Pons (tissue), 1 donor: ENCODE measurements around the gene NOX3.

Experiments
- DNase-seq: peaks from one replicate; pipeline ENCODE4 v3.0.0-alpha.2; 2016; ENCODE audit warnings: low spot score

NOX3 gene

DNA sequence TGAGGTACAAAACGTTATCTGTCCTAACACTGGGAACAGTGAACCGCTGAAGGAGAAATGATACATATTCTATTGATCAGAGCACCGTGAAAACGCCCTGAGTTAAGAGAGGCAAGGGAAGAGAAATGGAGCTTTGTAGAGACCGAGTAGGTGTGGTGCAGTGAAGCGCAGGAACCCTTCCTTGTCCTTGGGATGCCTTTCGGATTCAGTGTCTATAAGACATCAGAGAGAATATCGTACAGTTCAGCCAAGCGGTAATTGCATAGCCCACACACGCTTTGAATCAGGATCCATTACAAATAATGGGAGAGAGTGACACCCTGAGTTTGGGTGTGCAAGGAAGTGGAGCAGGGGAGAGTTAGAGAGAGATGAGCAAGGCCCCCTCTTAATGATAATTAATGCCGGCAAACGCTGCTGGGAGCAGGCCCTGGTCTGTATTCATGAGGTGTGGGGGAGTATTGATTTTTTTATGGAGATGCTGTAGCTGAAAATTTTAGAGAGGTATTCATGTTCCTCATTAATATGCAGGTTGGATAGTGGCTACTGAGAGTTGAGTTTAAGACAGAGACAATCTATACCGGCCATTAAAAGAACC, 20.7 kb downstream of the NOX3 start:
- no peak for DNase-seq

DNA sequence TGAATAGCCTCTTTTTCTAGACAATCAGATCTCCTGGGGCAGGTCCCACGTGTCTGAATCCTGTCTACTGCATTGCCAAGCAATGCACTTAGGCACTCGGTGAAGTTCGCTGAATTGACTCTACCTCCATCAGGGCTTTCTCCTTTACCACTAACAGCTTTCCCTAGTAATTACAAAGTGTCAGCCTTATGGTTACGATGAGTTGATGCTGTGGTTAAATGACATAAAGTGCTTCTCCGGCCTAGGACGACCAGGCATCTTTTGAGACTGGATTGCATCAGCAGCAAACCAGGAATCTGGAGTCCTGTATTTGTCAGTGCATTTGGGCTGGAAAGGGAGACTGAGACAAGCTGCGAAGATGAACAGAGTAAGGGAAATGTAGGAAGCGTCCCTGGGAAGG, 21.5 kb downstream of the NOX3 start:
- no peak for DNase-seq

DNA sequence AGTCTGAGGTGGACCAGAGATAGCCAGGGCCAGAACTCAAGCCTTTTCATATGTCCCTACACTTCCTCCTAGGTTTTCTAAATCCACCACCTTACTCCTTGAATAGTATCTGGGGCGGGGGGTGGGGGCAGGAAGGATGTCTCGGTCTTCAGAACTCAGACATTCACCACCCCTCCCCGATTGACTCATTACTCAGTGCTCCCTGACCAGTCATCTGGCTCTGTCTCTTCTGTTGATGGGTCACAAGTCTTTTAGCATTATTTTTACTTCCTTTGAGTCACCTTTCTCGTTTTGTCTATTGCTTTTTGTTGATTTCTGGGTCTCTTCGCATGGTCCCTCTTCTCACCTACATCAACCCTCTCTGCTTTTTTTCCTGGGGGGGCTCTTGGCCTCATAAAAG, 23.3 kb downstream of the NOX3 start:
- no peak for DNase-seq

DNA sequence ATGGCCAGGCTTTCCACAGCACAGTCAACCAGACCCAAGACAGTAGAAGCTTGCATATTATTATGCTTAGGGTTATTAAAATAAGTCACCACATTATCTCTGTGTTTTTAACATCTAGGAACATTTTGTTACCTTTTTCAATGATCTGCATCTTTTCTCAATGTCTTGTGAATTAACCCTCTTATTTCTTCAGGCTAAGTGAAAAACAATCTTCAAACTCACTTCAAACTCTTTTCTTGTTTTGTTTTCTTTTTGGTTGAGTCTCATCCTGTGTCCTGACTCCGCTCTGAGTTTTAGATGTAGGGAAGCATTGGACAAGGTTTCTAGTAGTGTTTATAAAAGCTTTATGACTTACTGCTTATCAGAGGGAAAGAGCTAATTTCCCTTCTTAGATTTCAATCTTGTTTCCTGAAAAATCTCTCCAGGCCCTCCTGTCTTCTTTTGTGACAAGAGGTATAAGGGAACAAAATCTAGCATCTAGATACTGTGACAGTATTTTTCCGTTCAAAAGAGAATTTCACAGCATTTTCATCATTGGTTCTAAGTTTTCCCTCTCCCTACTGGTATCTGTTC, 26.2 kb downstream of the NOX3 start:
- DNase-seq = no peak

DNA sequence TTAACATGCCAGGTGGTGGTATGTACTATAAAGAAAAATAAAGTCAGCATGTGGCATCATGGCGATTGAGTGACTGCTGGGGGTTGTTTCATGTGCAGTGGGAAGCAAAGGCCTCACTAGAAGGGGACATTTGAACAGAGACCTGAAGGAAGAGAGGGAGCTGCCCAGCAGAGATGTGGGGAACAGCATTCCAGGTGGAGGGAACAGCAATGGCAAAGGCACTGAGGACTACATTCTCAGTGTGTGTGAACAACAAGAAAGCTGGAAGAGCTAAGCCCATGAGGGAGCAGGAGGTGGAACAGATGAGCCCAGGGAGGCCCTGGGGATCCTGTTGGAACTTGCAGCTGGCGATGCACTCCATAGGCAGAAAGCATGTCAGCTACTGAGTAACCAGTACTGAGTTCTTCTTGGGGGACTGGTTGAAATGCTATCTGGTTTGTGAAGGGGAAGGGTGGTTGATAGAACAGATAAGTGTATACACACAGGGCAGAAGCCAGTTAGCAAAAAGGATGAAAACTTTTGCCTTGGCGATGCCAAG, 29.2 kb downstream of the NOX3 start:
- DNase-seq = no peak

DNA sequence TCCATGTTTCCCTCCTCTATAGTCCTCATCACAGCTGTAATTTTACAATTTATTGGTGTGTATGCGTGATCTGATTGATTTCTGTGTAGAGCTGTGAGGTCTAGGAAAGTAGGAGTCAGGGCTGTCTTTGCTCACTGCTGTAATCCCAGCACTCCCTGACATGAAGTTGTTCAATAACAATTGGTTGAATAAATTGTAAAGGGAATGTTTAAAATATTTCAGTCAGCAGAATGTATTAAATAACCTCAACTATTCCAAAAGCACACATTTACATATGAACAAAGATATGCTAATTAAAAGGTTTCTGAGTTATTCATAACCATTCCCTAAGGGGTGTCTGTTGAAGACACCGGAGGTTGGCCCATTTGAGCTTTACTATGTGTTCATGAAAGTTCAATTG, 31.5 kb downstream of the NOX3 start:
- no peak for DNase-seq

DNA sequence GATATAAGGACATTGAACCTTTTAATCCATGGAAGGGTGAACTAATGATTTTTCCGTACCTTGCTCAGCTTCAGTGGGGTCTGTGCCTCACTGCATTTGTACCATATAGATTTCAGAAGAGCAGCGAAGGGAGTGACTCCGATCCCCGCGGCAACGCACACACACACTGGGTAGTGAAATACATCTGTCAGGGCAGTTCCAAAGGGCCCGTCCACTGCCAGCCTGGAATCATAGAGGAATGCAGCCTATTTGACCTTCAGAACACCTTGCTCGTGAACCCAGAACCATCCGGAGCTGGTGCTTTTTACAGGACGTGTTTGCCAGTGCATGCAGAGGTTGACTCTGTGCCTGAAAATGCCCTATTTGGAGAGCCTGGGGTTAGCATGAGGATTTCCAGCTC, 33.0 kb downstream of the NOX3 start:
- no peak for DNase-seq

DNA sequence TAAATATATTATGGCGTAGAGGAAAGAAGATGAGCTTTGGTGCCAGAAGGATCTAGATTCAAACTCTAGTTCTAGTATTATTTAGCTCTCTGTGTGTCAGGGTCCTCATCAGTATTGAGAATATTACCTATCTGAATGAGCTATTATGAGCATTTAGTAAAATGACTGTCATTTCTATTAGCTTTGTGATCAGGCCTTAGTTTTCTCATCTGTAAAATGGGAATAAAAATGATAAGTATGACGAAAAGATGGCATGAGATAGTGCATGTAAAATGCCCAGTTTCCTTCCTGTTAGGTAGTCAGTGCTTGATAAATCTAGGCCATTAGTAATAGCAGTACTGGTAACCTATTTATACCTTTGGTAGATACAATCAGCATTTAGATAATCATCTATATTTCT, 35.1 kb downstream of the NOX3 start:
- no peak for DNase-seq

DNA sequence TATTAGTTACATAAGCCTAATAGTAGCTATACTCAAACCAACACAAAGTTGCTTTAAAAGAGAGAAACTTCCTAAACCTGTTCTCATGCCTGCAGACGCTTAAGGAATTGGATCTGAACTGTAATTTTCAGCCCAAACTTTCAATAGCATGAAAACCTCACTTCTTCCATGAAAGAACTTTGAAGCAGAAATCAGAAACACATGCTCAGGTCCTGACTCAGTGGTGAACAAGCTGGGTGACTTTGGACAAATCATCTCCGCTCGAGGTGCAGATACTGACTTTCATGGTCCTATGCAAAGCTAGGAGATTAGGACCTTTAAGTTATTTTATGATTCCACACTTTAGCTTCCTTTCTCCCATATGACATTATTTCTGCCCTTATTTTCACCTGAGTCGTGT, 36.5 kb downstream of the NOX3 start:
- no peak for DNase-seq

DNA sequence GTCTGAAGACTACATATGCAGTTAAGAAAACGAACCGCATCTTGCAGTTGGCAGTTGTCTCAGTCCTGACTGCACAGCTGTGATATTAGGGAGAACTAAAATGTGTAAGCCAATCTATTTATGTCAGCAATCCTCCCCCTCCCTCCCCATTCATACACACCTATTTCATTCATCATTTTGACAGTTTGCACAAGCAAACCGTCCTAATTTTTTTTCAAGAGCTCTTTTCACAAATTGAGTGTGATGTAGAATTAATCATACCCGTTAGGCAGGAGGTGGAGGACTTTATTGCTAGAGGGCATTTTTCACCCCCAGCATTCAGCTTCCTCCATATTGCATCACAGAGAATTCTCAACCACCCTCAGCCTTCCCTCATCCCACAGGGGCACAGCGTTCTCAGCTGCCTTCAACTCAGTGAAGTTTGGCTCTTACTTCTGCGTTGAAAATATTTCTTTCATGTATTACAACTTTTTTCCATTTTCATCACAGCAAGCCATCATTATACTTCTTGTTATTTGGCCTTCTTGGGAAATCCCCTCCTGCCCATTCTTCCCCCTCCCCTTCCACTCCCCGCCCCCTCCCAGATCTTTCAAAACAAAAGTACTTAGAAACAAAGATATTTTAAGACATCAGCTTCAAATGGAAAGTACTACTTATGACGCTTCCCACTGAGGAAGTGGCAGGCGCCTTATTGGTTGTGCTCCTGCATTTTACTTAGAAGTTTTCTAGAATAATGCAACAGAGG, 37.5 kb downstream of the NOX3 start:
- peak; percentile 26 for DNase-seq

DNA sequence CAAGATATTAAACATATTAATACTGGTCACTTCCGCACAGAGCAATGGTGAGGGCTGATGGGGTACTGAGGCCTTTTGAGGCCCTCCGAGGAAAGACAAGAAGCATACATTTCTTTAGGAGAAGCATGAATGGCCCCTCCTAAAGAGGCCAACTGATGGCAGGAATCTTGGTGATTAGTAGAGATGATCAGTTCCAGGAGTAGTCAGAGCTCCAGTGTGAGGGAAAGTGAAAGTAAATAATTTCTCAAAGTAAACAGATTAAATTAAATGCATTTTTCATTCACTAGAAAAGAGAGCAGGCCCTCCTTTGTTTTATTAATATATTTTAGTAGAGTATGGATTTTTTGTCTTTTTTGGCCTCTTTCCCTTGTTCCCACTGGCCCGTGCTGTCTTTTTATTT, 38.2 kb downstream of the NOX3 start:
- DNase-seq = no peak

DNA sequence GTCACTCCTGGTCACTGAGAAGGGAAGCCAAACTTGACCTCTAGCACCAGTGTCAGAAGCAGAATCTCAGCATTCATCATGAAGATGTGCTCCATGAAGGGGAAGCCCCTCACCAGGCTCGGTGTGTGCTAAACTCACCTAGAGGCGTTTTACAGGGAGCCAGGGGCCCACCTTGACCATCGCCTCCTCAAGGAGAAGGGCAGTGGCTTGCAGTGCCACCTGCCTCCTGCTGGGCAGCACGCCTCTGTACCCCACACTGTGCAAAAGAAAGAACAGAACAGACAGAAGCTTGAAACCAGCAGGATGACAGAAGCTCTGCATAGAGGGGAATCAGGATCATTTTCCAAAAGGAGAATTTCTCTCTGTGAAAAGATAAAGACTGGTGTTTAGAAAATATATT, 39.7 kb downstream of the NOX3 start:
- no peak for DNase-seq

DNA sequence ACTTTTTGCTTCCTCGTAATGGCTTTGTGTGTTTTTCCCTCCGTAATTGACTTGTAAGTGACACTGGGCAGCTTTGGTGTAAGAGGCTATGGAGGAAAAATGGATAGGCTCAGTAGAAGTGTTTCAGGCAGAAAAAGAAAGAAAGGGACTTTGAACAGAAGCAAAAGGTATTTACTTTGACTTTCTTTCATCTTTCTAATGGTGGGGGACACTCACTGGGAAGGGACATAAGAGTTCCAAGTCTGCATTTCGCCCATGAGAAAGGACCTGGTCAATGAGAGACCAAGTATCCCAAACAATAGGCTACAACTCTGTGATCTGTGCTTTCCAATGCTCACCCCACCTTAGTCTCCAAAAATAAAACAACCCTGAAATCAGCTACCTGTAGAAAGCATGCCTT, 41.6 kb downstream of the NOX3 start:
- no peak for DNase-seq

DNA sequence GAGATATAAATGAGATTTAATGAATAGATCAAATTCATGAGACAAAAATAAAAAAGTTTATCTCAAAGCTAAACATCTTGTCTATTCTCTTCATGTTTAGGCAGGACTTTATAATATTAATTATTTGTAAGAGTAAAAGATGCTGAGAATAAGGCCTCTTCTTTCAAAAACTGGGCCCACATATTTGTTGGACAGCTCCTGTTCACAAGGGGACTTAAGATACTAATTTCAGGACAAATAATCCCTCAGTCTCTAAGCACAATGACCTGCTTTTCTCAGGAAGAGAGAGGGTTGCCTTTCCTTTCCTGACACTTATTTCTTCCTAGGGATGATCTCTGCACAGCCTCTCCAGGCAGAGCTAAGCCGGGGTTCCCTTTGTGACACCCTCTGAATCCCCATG, 43.3 kb downstream of the NOX3 start:
- DNase-seq = no peak

DNA sequence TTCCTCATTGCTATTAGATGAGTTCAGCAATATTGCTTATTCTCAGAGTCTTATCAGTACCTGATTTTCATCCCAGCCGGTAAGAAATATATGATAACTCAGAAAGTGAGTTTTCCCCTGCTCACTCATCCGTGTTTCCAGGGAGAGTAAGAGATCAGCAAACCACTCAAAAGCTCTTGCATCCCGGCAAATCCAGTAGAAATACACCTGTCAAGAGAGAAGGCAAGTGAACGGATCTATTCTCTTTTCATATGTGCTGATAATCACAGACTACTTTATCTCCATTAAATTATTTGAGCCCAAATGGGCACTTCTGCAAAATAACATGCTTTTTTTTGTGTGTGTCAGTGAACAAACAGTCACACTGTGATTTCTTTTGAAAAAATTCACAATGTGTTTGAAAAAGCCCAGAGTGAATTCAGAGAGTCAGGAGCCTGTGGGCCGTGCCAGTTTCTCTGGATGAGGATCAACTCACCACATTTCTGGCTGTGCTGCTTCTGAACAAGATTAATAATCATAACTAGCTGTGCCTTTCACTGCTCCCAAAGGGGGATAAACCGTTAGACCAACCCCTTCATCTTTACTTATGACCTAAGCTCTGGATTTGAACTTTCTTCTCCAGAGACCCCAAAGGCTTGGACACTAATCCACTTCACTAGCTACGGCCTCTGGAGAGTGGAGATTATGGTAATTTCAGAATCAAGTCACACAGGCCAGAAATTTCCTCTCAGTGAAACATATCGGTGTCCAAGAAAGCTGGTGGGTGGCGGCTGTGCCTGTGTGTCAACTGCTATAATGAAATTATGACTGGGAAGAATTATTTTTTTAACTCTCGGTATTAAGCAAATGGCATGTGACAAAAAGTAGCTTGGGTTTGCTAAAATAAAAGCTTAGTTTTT, 44.2 kb downstream of the NOX3 start:
- no peak for DNase-seq

DNA sequence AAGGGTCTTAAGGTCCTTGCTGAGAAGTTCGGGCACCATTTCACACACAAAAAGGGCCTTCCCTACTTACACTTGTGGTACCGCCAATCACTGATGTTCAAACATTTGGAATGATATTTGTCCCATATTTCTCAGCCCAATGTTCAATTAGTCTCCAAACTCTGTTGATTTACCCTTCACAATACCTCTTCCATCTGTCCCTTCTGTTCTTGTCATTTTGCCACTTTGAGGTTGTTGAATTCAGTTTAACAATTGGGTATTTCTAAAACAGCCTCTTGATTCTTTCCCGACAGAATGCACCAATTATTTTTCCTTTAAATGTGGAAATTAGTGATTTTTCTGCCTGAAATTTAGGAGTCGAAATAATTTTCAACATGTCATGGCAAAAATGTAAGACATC, 46.2 kb downstream of the NOX3 start:
- DNase-seq = no peak

DNA sequence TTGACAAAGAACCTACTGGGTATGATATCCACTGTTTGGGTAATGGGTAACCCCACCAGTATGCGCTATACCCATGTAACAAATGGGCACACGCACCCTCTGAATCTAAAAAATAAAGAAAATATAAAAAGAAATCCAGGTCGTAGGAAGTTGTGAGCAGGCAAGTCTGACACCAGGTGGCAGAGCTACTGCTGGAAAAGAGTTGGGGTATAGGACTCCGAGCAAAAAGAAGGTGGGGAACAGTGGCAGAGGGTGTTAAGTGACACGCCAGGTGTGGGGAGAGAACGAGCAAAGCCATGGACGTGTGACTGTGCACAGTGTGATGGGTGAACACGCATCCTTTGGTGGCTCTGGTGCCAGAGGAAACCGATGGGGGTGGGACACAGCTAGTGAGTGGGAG, 46.7 kb downstream of the NOX3 start:
- DNase-seq = no peak

DNA sequence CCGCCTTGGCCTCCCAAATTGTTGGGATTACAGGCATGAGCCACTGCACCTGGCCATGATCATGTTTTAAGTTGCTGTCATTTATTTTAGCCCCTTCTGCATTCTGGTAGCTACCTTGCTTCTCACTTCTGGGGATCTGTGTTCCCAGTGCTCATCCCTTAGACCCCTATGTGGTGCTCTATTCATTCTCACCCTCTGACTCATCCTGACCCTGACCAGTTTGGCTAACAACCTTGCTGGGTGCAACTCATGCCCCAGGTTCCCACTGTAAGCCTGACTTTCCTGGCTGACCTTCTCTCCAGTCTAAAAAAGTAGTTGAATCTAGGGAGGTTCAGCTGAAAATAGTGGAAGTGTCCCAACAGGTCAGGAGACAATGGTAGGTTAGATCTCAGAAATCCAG, 47.4 kb downstream of the NOX3 start:
- no peak for DNase-seq

DNA sequence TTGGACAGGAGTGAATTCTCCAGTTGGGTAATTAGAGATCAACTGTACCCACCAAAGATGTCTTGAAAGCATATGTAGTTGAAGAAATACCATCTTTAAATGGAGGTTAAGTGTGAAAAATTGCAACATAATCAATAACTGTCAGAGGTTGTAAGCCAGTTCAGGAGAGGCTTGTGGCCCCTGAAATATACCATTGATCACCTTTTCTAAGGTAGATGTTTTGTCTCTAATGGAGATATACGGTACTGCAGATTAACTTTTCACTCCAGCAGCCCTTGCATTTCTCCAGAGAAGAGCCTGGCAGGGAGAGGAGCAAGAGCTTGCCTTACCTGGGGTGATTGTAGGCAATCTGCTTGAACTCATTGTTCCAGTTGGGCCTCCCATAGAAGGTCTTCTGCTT, 48.8 kb downstream of the NOX3 start:
- DNase-seq = no peak

DNA sequence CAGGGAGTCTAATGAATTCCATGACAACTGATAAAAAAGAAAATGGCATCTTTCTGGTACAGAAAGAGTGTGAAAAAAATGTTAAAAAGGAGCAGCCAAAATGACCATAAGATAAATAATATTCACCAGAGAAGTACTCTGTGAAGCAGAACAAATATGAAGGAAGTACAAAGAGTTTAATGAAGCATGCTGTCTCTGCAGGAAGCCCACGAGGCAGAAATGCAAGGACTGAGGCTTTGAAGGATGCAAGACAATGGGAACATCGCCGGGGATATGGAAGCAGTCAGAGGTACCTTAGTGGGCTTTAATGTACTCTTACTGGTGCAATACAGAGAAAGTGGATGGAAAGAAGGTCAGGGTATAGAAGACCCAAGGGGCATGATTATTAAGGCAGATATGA, 50.7 kb downstream of the NOX3 start:
- no peak for DNase-seq

DNA sequence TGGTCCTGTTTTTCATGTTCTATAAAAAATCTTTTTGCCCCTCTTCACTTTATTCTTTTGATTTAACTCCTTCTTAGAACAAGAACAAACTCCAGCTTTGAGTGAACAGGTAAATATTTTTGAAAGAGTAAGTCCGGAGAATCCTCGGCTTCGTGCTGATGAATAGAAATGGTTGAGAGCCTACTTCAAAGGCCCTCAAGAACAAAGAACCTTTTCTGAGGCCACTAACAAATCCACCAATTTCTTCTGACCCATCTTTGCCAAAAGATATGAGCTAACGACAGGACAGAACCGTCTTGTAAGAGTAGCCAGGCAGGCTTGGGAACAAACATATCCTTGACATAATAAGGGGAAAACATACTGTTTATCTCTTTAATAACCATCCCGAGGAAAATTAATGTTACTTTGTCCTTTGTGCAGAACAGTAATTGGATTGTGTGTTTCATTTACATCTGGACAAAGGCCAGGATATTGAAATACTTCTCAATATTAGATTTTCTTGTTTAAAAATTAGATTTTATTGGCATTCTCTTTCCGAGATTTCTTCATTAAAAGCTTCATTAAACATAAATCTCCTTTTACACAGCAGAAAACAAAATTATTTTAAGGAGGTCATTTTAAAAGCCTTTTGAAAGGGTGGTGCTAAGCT, 52.9 kb downstream of the NOX3 start:
- DNase-seq = no peak

DNA sequence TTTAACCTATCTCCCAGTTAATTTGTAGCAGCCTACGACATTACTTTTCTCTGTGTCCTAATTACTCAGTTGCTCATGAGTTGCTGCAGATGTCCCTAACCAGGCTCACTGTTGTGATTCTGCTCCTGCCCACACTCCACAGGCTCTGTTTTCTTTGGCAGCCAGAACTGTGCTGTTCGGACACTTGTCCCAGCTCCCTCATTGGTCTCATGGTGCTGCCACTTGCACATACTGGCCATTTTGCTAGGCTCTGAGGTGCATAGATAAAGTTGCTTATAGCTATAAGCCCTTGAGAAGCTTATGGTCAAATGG, 55.0 kb downstream of the NOX3 start:
- no peak for DNase-seq
